Calu3 (cell line): Measurements from ENCODE around the gene FSHB. TPM values are rescaled to one million over a fixed set of nuclear protein-coding genes. Genes with fewer than 3 reads are reported as not detected.

Experiments
- BruUV-seq: library from RNA; stranded (reverse); fragments of 400-500 nt; replicated peaks from 2 replicates; lab custom pipeline; 2021; lab: Mats Ljungman, UMichigan
- CTCF ChIA-PET: fragments of 300-600 bp; sonication (Branson Sonifier 250); formaldehyde crosslinking; loops from one replicate; lab custom pipeline; 2022; ENCODE audit warnings: antibody characterized with exemption; lab: Charles Lee
- DNase-seq: peaks from one replicate; pipeline ENCODE4 v3.0.0; 2022
- H3K27ac Mint-ChIP-seq: one replicate; pipeline ENCODE4 v1.8.0; 2022; ENCODE audit warnings: mixed read lengths; ENCODE audit not compliant: unreplicated experiment
- H3K27me3 Mint-ChIP-seq: one replicate; pipeline ENCODE4 v1.8.0; 2022; ENCODE audit warnings: mixed read lengths; ENCODE audit not compliant: unreplicated experiment
- H3K36me3 Mint-ChIP-seq: one replicate; pipeline ENCODE4 v1.8.0; 2022; ENCODE audit warnings: mild to moderate bottlenecking, moderate library complexity, mixed read lengths; ENCODE audit not compliant: insufficient read depth, unreplicated experiment
- H3K4me1 Mint-ChIP-seq: one replicate; pipeline ENCODE4 v1.8.0; 2022; ENCODE audit warnings: mild to moderate bottlenecking, low read depth, mixed read lengths; ENCODE audit not compliant: unreplicated experiment
- H3K4me3 Mint-ChIP-seq: one replicate; pipeline ENCODE4 v1.8.0; 2022; ENCODE audit warnings: mild to moderate bottlenecking, low read depth, moderate library complexity, mixed read lengths; ENCODE audit not compliant: unreplicated experiment
- H3K9me3 Mint-ChIP-seq: one replicate; pipeline ENCODE4 v1.8.0; 2022; ENCODE audit warnings: low read depth, mixed read lengths; ENCODE audit not compliant: unreplicated experiment
- CTCF ChIP-seq: fragments of 200-600 bp; IDR thresholded peaks from one replicate; pipeline ENCODE4 v1.8.0; 2022; ENCODE audit warnings: antibody characterized with exemption; ENCODE audit not compliant: unreplicated experiment
- intact Hi-C: fragments of 100-400 bp; cut with micrococcal nuclease; formaldehyde crosslinking; loops from one replicate; pipeline ENCODE4 v1.10.0; 2022; ENCODE audit not compliant: unreplicated experiment
- total RNA-seq: library from RNA; stranded (reverse); gene quantifications from 2 replicates; pipeline ENCODE4 v1.2.3, GENCODE V29; 2022

FSHB gene
- total RNA-seq, 1 experiment from 2014 or later = not detected

GRCh38 chr11:30239025-30239424, 8.2 kb downstream of the FSHB start:
- no peaks in the 10 kb centered on the region for H3K9me3 Mint-ChIP-seq
- no peaks in the 10 kb centered on the region for H3K27me3 Mint-ChIP-seq
- no TSS peak for BruUV-seq
- no peaks in the 10 kb centered on the region for H3K4me1 Mint-ChIP-seq
- DNase-seq = no peak
- TF ChIP-seq CTCF = no peak
- no peak overlapping the region for H3K4me3 Mint-ChIP-seq
- H3K27ac Mint-ChIP-seq = no peak overlapping the region
- no peaks in the 10 kb centered on the region for H3K36me3 Mint-ChIP-seq
- intact Hi-C loops = no loop called here
- CTCF ChIA-PET = no interaction called here

- TF ChIP-seq CTCF = no peak
- no peaks in the 10 kb centered on the region for H3K36me3 Mint-ChIP-seq
- H3K27me3 Mint-ChIP-seq = no peaks in the 10 kb centered on the region
- peaks cover 5% of the 10 kb centered on the region for H3K9me3 Mint-ChIP-seq
- no peak for DNase-seq
- CTCF ChIA-PET = no interaction called here
- H3K4me1 Mint-ChIP-seq = no peaks in the 10 kb centered on the region
- intact Hi-C loops = no loop called here
- no TSS peak for BruUV-seq
- H3K4me3 Mint-ChIP-seq = no peak overlapping the region
- H3K27ac Mint-ChIP-seq = no peak overlapping the region
These were observed 13.5 kb downstream of the FSHB start for GRCh38 chr11:30244265-30244664.

GRCh38 chr11:30245621-30246020, 14.8 kb downstream of the FSHB start:
- Mint-ChIP-seq H3K4me1 (no peaks in the 10 kb centered on the region), H3K9me3 (peaks cover 5% of the 10 kb centered on the region), H3K36me3 (no peaks in the 10 kb centered on the region), H3K27me3 (no peaks in the 10 kb centered on the region), H3K4me3 (no peak overlapping the region), H3K27ac (no peak overlapping the region)
- intact Hi-C loops = no loop called here
- CTCF ChIA-PET = no interaction called here
- BruUV-seq = no TSS peak
- DNase-seq = no peak
- no peak for TF ChIP-seq CTCF

- Mint-ChIP-seq H3K27ac (no peak overlapping the region), H3K4me1 (no peaks in the 10 kb centered on the region), H3K36me3 (no peaks in the 10 kb centered on the region), H3K9me3 (peaks cover 2% of the 10 kb centered on the region), H3K27me3 (no peaks in the 10 kb centered on the region), H3K4me3 (no peak overlapping the region)
- intact Hi-C loops = no loop called here
- CTCF ChIA-PET = no interaction called here
- TF ChIP-seq CTCF = no peak
- BruUV-seq = no TSS peak
- DNase-seq = no peak
These were observed 23.8 kb downstream of the FSHB start for GRCh38 chr11:30254307-30255298.
